ENCODE results near the gene RNF157.

DNA sequence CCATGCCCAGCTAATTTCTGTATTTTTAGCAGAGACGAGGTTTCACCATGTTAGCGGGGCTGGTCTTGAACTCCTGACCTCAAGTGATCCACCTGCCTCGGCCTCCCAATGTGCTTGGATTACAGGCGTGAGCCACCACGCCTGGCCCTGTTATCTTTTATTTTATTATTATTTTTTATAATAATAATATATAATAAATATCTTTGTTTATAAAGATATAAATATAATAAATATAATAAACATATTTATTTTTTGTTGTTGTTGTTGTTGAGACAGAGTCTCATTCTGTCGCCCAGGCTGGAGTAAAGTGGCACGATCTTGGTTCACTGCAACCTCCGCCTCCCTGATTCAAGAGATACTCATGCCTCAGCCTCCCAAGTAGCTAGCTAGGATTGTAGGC is 7.0 kb upstream of the RNF157 start:
- TF ChIP-seq, protein P1, sequence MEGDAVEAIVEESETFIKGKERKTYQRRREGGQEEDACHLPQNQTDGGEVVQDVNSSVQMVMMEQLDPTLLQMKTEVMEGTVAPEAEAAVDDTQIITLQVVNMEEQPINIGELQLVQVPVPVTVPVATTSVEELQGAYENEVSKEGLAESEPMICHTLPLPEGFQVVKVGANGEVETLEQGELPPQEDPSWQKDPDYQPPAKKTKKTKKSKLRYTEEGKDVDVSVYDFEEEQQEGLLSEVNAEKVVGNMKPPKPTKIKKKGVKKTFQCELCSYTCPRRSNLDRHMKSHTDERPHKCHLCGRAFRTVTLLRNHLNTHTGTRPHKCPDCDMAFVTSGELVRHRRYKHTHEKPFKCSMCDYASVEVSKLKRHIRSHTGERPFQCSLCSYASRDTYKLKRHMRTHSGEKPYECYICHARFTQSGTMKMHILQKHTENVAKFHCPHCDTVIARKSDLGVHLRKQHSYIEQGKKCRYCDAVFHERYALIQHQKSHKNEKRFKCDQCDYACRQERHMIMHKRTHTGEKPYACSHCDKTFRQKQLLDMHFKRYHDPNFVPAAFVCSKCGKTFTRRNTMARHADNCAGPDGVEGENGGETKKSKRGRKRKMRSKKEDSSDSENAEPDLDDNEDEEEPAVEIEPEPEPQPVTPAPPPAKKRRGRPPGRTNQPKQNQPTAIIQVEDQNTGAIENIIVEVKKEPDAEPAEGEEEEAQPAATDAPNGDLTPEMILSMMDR (IDR thresholded peaks at IDR 0.05) = no peak
- TF ChIP-seq POLR2A (IDR thresholded peaks at IDR 0.05) = no peak

Measured in adrenal gland (tissue), 5 donors.